HCT116 (cell line): ENCODE measurements around the gene RMDN3. TPM values are rescaled to one million over a fixed set of nuclear protein-coding genes. Genes with fewer than 3 reads are reported as not detected.

Source experiments
- ATAC-seq: fragments of 200-7000 bp; cut with Tn5 transposase; 2 replicates; pipeline ENCODE4 v1.9.1; 2020; ENCODE audit warnings: mild to moderate bottlenecking, moderate library complexity
- BruUV-seq: library from RNA; stranded (reverse); fragments of 400-500 nt; replicated peaks from 2 replicates; lab custom pipeline; 2021; lab: Mats Ljungman, UMichigan
- CTCF ChIA-PET: fragments of 300-600 bp; sonication (Branson Sonifier 250); formaldehyde crosslinking; loops from one replicate; lab custom pipeline; 2021; ENCODE audit warnings: antibody characterized with exemption; lab: Charles Lee
- POLR2A ChIA-PET: fragments of 300-600, 350-600 bp; sonication (Branson Sonifier 250); formaldehyde crosslinking; loops from one replicate; lab custom pipeline; 2021; ENCODE audit warnings: antibody characterized with exemption; lab: Charles Lee
- RAD21 ChIA-PET, 2 experiments: fragments of 300-600 bp; sonication (Branson Sonifier 250); formaldehyde crosslinking; loops; one replicate each; lab custom pipeline; 2023; ENCODE audit warnings: low total read pairs in 2 of 2; ENCODE audit not compliant: uncharacterized antibody in 2 of 2, unreplicated experiment in 2 of 2, low non-redundant PET in 1 of 2; lab: Charles Lee
- DNase-seq: peaks from one replicate; pipeline ENCODE4 v3.0.0-alpha.2; 2010; ENCODE audit warnings: low read depth, low spot score
- H2AFZ ChIP-seq: fragments of 200-600 bp; shearing (Covaris generic), sonication (generic); 2 replicates; pipeline ENCODE4 v1.6.1; 2017; ENCODE audit warnings: low read depth, mixed run types, mixed read lengths, antibody characterized with exemption, low read length; ENCODE audit not compliant: poor library complexity, severe bottlenecking
- H3K27ac ChIP-seq: 2 replicates; pipeline ENCODE4 v1.5.1; 2012; ENCODE audit warnings: low read depth, low read length
- H3K27me3 ChIP-seq: fragments of 200-600 bp; sonication (generic); 2 replicates; pipeline ENCODE4 v1.6.1; 2016; ENCODE audit warnings: mixed run types, low read length, mixed read lengths; ENCODE audit not compliant: insufficient read depth
- H3K36me3 ChIP-seq, 2 experiments: fragments of 200-500 bp in 1 of 2; fragments of 200-600 bp in 1 of 2; sonication (Bioruptor generic) in 1 of 2; sonication (generic) in 1 of 2; 2 replicates each; pipeline versions ENCODE4 v1.5.1 to v1.6.1; 2014 to 2016; ENCODE audit warnings: low read length in 2 of 2, inconsistent platforms in 1 of 2, mixed read lengths in 1 of 2, mixed run types in 1 of 2; ENCODE audit not compliant: insufficient read depth in 2 of 2, control insufficient read depth in 1 of 2
- H3K4me1 ChIP-seq, 2 experiments: fragments of 200-600 bp in 1 of 2; sonication (generic) in 1 of 2; 2 replicates each; pipeline versions ENCODE4 v1.5.1 to v1.6.1; 2012 to 2017; ENCODE audit warnings: low read length in 2 of 2, inconsistent platforms in 1 of 2, mild to moderate bottlenecking in 1 of 2, mixed read lengths in 1 of 2, mixed run types in 1 of 2, moderate library complexity in 1 of 2; ENCODE audit not compliant: insufficient read depth in 2 of 2, control insufficient read depth in 1 of 2
- H3K4me2 ChIP-seq: fragments of 200-600 bp; sonication (generic); 2 replicates; pipeline ENCODE4 v1.6.1; 2017; ENCODE audit warnings: mixed run types, low read length, mixed read lengths
- H3K4me3 ChIP-seq, 2 experiments: fragments of 200-600 bp in 1 of 2; sonication (generic) in 1 of 2; replicated peaks in 1 of 2; 2 replicates each; pipeline ENCODE4 v1.5.1; 2011 to 2016; ENCODE audit warnings: low read length in 2 of 2, control low read depth in 1 of 2, low read depth in 1 of 2, mild to moderate bottlenecking in 1 of 2, mixed read lengths in 1 of 2, mixed run types in 1 of 2
- H3K79me2 ChIP-seq: fragments of 200-600 bp; sonication (generic); 2 replicates; pipeline ENCODE4 v1.6.1; 2017; ENCODE audit warnings: mild to moderate bottlenecking, mixed run types, low read length, moderate library complexity, mixed read lengths; ENCODE audit not compliant: insufficient read depth
- H3K9ac ChIP-seq: fragments of 200-600 bp; sonication (generic); 2 replicates; pipeline ENCODE4 v1.6.1; 2016; ENCODE audit warnings: low read length, mixed read lengths
- H3K9me2 ChIP-seq: fragments of 200-600 bp; sonication (generic), shearing (Covaris generic); 2 replicates; pipeline ENCODE4 v1.6.1; 2017; ENCODE audit warnings: mixed run types, mild to moderate bottlenecking, moderate library complexity; ENCODE audit not compliant: insufficient read depth
- H3K9me3 ChIP-seq, 2 experiments: fragments of 200-500 bp in 1 of 2; fragments of 200-600 bp in 1 of 2; sonication (Bioruptor generic) in 1 of 2; sonication (generic) in 1 of 2; 2 replicates each; pipeline ENCODE4 v1.6.1; 2014 to 2017; ENCODE audit warnings: low read length in 2 of 2, mixed read lengths in 2 of 2, inconsistent platforms in 1 of 2, low read depth in 1 of 2, mild to moderate bottlenecking in 1 of 2, mixed run types in 1 of 2, moderate library complexity in 1 of 2; ENCODE audit not compliant: control insufficient read depth in 1 of 2, insufficient read depth in 1 of 2
- H4K20me1 ChIP-seq: fragments of 200-600 bp; sonication (generic), shearing (Covaris generic); 2 replicates; pipeline ENCODE4 v1.6.1; 2017; ENCODE audit warnings: mixed run types, mild to moderate bottlenecking, moderate library complexity; ENCODE audit not compliant: insufficient read depth
- EGR1 ChIP-seq: IDR thresholded peaks from 2 replicates; pipeline ENCODE4 v1.6.1; 2012; ENCODE audit warnings: low read depth
- ELF1 ChIP-seq: IDR thresholded peaks from 2 replicates; pipeline ENCODE4 v1.6.1; 2012; ENCODE audit warnings: low read depth, borderline replicate concordance
- EZH2 ChIP-seq: fragments of 200-600 bp; sonication (generic); IDR thresholded peaks from 2 replicates; pipeline ENCODE4 v1.6.1; 2017; ENCODE audit warnings: antibody characterized with exemption, mixed run types
- FOSL1 ChIP-seq: IDR thresholded peaks from 2 replicates; pipeline ENCODE4 v1.6.1; 2012; ENCODE audit warnings: low read depth
- JUND ChIP-seq: IDR thresholded peaks from 2 replicates; pipeline ENCODE4 v1.6.1; 2012
- POLR2A ChIP-seq: IDR thresholded peaks from 2 replicates; pipeline ENCODE4 v1.7.0; 2011; ENCODE audit warnings: borderline replicate concordance; ENCODE audit not compliant: insufficient read depth, insufficient read length; ENCODE audit errors: extremely low read depth
- TCF7L2 ChIP-seq: IDR thresholded peaks from 2 replicates; pipeline ENCODE4 v1.7.0; 2011; ENCODE audit warnings: borderline replicate concordance, inconsistent platforms; ENCODE audit not compliant: insufficient read depth, insufficient read length; ENCODE audit errors: extremely low read depth
- ZFX ChIP-seq: fragments of 450-650 bp; IDR thresholded peaks from 2 replicates; pipeline ENCODE4 v1.6.1; 2017
- intact Hi-C: fragments of 100-400 bp; cut with micrococcal nuclease; formaldehyde crosslinking; loops from 2 replicates; pipeline ENCODE4 v1.10.0; 2022
- total RNA-seq: library from RNA; stranded (reverse); gene quantifications from one replicate; pipeline ENCODE4 v1.2.1, GENCODE V29; 2021; ENCODE audit not compliant: unreplicated experiment
- TF ChIP-seq, protein P1 (sequence below): IDR thresholded peaks from 2 replicates; pipeline ENCODE4 v1.6.1; 2012
- TF ChIP-seq, protein P2 (sequence below): IDR thresholded peaks from 2 replicates; pipeline ENCODE4 v1.6.1; 2011; ENCODE audit warnings: mild to moderate bottlenecking, low read length, moderate library complexity; ENCODE audit not compliant: insufficient replicate concordance; ENCODE audit errors: extremely low read depth

The RMDN3 gene
- total RNA-seq, 1 experiment from 2014 or later = 21.5 TPM

DNA sequence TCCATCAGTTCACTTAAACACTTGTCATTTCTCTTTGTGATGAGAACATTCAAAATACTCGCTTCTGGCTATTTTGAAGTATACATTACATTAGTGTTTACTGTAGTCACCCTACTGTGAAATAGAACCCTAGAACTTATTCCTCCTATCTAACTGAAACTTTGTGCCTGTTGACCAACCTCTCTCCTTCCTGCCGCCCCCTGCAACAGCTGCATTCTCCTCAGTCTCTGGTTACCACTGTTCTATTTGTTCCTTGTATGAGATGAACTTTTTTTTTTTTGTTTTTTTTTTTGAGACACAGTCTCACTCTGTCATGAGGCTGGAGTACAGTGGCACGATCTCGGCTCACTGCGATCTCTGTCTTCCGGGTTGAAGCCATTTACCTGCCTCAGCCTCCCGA, 57.1 kb downstream of the RMDN3 start:
- ChIA-PET POLR2A (no interaction called here), CTCF (no interaction called here), RAD21 (interaction anchor here in 1 of 2 experiments (0.6 kb wide), 1 partner anchor 86 kb away, joined by 3 read pairs; no protein-coding TSS in a partner anchor)
- Histone ChIP-seq H3K79me2 (peaks cover 55% of the 10 kb centered on the region), H3K4me1 (peaks cover 9 to 19% of the 10 kb centered on the region in 2 experiments; a peak in 3 of 4 replicates), H3K4me3 (no peak overlapping the region), H3K9me2 (no peaks in the 10 kb centered on the region), H3K27ac (no peak overlapping the region), H3K36me3 (peaks cover 12 to 29% of the 10 kb centered on the region in 2 experiments; a peak in 2 of 4 replicates)
- ATAC-seq (no peak), DNase-seq (no peak)
- BruUV-seq = no TSS peak
- intact Hi-C loops = no loop called here
- TF ChIP-seq, protein P1, sequence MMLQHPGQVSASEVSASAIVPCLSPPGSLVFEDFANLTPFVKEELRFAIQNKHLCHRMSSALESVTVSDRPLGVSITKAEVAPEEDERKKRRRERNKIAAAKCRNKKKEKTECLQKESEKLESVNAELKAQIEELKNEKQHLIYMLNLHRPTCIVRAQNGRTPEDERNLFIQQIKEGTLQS = no peak
- TF ChIP-seq, protein P2, sequence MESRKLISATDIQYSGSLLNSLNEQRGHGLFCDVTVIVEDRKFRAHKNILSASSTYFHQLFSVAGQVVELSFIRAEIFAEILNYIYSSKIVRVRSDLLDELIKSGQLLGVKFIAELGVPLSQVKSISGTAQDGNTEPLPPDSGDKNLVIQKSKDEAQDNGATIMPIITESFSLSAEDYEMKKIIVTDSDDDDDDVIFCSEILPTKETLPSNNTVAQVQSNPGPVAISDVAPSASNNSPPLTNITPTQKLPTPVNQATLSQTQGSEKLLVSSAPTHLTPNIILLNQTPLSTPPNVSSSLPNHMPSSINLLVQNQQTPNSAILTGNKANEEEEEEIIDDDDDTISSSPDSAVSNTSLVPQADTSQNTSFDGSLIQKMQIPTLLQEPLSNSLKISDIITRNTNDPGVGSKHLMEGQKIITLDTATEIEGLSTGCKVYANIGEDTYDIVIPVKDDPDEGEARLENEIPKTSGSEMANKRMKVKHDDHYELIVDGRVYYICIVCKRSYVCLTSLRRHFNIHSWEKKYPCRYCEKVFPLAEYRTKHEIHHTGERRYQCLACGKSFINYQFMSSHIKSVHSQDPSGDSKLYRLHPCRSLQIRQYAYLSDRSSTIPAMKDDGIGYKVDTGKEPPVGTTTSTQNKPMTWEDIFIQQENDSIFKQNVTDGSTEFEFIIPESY = no peak
- TF ChIP-seq JUND = no peak
- TF ChIP-seq FOSL1 = no peak
- TF ChIP-seq TCF7L2 = no peak
- no peak for TF ChIP-seq ZFX
- no peak for TF ChIP-seq POLR2A
- TF ChIP-seq ELF1 = no peak
- no peak for TF ChIP-seq EZH2
- TF ChIP-seq EGR1 = no peak
- TF ChIP-seq, all 23 proteins: peak for 0
- no peak overlapping the region for H3K4me2 ChIP-seq
- H4K20me1 ChIP-seq = no peaks in the 10 kb centered on the region
- no peak overlapping the region for H2AFZ ChIP-seq
- no peaks in the 10 kb centered on the region for H3K9me3 ChIP-seq
- H3K27me3 ChIP-seq = no peaks in the 10 kb centered on the region
- H3K9ac ChIP-seq = no peak overlapping the region
